ENCODE measurements around the gene GGT5.
"Not testable (repeated sequence)": the region's sequence is repeated elsewhere in the genome, so short reads cannot be mapped to it uniquely, and the experiment has no call there.

The GGT5 gene

GRCh38 chr22:24209687-24210086, 35.2 kb downstream of the GGT5 start:
- Histone ChIP-seq H3K9me3 (replicated peaks in 1 of 11) (peaks cover 0 to 6% (median 4%) of the 10 kb centered on the region in 11 experiments; a peak in 15 of 22 replicates), H3K4me1 (peaks cover 57 to 92% (median 74%) of the 10 kb centered on the region in 10 experiments), H4K20me1 (no peaks in the 10 kb centered on the region), H3K4me3 (no peak overlapping the region), H3K9ac (peak overlapping the region in 8 of 11 experiments; percentile 30 to 92 (median 82); a peak in 10 of 22 replicates), H3K4me2 (peak overlapping the region; percentile 26 to 95 (median 85); a peak in 18 of 22 replicates), H3K27ac (peak overlapping the region; percentile 88 to 100 (median 96); a peak in 20 of 22 replicates), H3K36me3 (peaks cover 0 to 4% (median 0%) of the 10 kb centered on the region in 11 experiments; a peak in 1 of 22 replicates), H3K27me3 (no peaks in the 10 kb centered on the region)
- no peak for TF ChIP-seq Cebpa-rat (IDR thresholded peaks at IDR 0.05)

GRCh38 chr22:24209016-24209415, 35.9 kb downstream of the GGT5 start:
- H3K27ac ChIP-seq, result peak overlapping the region; percentile 88 to 100 (median 96); a peak in 21 of 22 replicates
- H3K4me1 ChIP-seq, result peaks cover 59 to 92% (median 76%) of the 10 kb centered on the region in 10 experiments
- peak overlapping the region; percentile 74 to 95 (median 85) for H3K4me2 ChIP-seq

GRCh38 chr22:24208012-24208749, 36.7 kb downstream of the GGT5 start:
- H3K27ac ChIP-seq, result peak overlapping the region; percentile 88 to 100 (median 96)

More at GRCh38 chr22:24209016-24209415, 35.9 kb downstream of the GGT5 start:
- Histone ChIP-seq H4K20me1 (no peaks in the 10 kb centered on the region), H3K4me3 (0 out of 20 replicates have a peak overlapping the region, but pooled peaks of 1 of the 10 experiments have one; percentile 45), H3K27me3 (no peaks in the 10 kb centered on the region), H3K9ac (peak overlapping the region; percentile 71 to 92 (median 83); a peak in 21 of 22 replicates), H3K36me3 (peaks cover 0 to 6% (median 0%) of the 10 kb centered on the region in 11 experiments; a peak in 1 of 22 replicates), H3K9me3 (replicated peaks in 1 of 11) (peaks cover 0 to 13% (median 11%) of the 10 kb centered on the region in 11 experiments; a peak in 17 of 22 replicates)
- no peak for TF ChIP-seq Cebpa-rat (IDR thresholded peaks at IDR 0.05)

GRCh38 chr22:24207264-24208011, 37.4 kb downstream of the GGT5 start:
- H4K20me1 ChIP-seq, result no peaks in the 10 kb centered on the region
- H3K4me3 ChIP-seq, result peak overlapping the region in 9 of 10 experiments; percentile 10 to 45 (median 35); a peak in 11 of 20 replicates
- H3K4me2 ChIP-seq, result peak overlapping the region; percentile 74 to 95 (median 85)
- H3K4me1 ChIP-seq, result peaks cover 53 to 93% (median 71%) of the 10 kb centered on the region in 10 experiments
- H3K9ac ChIP-seq, result peak overlapping the region; percentile 71 to 92 (median 83); a peak in 21 of 22 replicates
- TF ChIP-seq Cebpa-rat (IDR thresholded peaks at IDR 0.05), result no peak
- H3K27me3 ChIP-seq, result no peaks in the 10 kb centered on the region
- peaks cover 0 to 20% (median 16%) of the 10 kb centered on the region in 11 experiments; a peak in 17 of 22 replicates for H3K9me3 ChIP-seq (replicated peaks in 1 of 11)
- H3K27ac ChIP-seq, result peak overlapping the region; percentile 88 to 100 (median 96)
- peaks cover 0 to 6% (median 0%) of the 10 kb centered on the region in 11 experiments; a peak in 1 of 22 replicates for H3K36me3 ChIP-seq

More at GRCh38 chr22:24208012-24208749, 36.7 kb downstream of the GGT5 start:
- Histone ChIP-seq H3K4me1 (peaks cover 57 to 92% (median 76%) of the 10 kb centered on the region in 10 experiments), H3K9me3 (replicated peaks in 1 of 11) (peaks cover 0 to 20% (median 16%) of the 10 kb centered on the region in 11 experiments; a peak in 17 of 22 replicates), H3K4me3 (peak overlapping the region in 9 of 10 experiments; percentile 10 to 56 (median 35); a peak in 12 of 20 replicates), H3K27me3 (no peaks in the 10 kb centered on the region), H4K20me1 (no peaks in the 10 kb centered on the region), H3K4me2 (peak overlapping the region; percentile 74 to 95 (median 85)), H3K36me3 (peaks cover 0 to 6% (median 0%) of the 10 kb centered on the region in 11 experiments; a peak in 1 of 22 replicates), H3K9ac (peak overlapping the region; percentile 71 to 92 (median 83); a peak in 21 of 22 replicates)
- TF ChIP-seq Cebpa-rat (IDR thresholded peaks at IDR 0.05), result peak; percentile 57 to 98 (median 92); a peak in 21 of 22 replicates

- Histone ChIP-seq H3K4me2 (peak overlapping the region; percentile 74 to 95 (median 85)), H3K9ac (peak overlapping the region; percentile 71 to 92 (median 83); a peak in 21 of 22 replicates), H3K4me3 (peak overlapping the region in 5 of 10 experiments; percentile 16 to 45 (median 25); a peak in 7 of 20 replicates), H3K4me1 (peaks cover 52 to 89% (median 67%) of the 10 kb centered on the region in 10 experiments), H3K27ac (peak overlapping the region; percentile 88 to 100 (median 96)), H3K9me3 (replicated peaks in 1 of 11) (peaks cover 0 to 20% (median 16%) of the 10 kb centered on the region in 11 experiments; a peak in 17 of 22 replicates)
- H4K20me1 ChIP-seq, H3K27me3 ChIP-seq, H3K36me3 ChIP-seq: not testable (repeated sequence)
Observed at GRCh38 chr22:24206460-24207263, 38.2 kb downstream of the GGT5 start.

- Histone ChIP-seq H3K9me3 (replicated peaks in 1 of 11) (peaks cover 0 to 20% (median 16%) of the 10 kb centered on the region in 11 experiments; a peak in 17 of 22 replicates), H3K4me1 (peaks cover 53 to 95% (median 72%) of the 10 kb centered on the region in 10 experiments), H3K9ac (peak overlapping the region in 10 of 11 experiments; percentile 23 to 92 (median 84); a peak in 20 of 22 replicates), H3K36me3 (peaks cover 0 to 6% (median 0%) of the 10 kb centered on the region in 11 experiments; a peak in 1 of 22 replicates), H3K4me3 (no peak overlapping the region; a peak in 1 of 20 replicates), H3K4me2 (peak overlapping the region; percentile 74 to 95 (median 85)), H3K27me3 (no peaks in the 10 kb centered on the region), H4K20me1 (no peaks in the 10 kb centered on the region), H3K27ac (peak overlapping the region; percentile 88 to 100 (median 96); a peak in 21 of 22 replicates)
- no peak for TF ChIP-seq Cebpa-rat (IDR thresholded peaks at IDR 0.05)
Observed at GRCh38 chr22:24205438-24206195, 39.3 kb downstream of the GGT5 start.

GRCh38 chr22:24203856-24204255, 41.0 kb downstream of the GGT5 start:
- H3K27me3 ChIP-seq, H4K20me1 ChIP-seq, H3K9ac ChIP-seq, H3K36me3 ChIP-seq, H3K4me3 ChIP-seq: not testable (repeated sequence)
- Histone ChIP-seq H3K27ac (peak overlapping the region in 9 of 11 experiments; percentile 35 to 100 (median 96); a peak in 15 of 22 replicates), H3K9me3 (replicated peaks in 1 of 11) (peaks cover 0 to 20% (median 16%) of the 10 kb centered on the region in 11 experiments; a peak in 17 of 22 replicates), H3K4me1 (peaks cover 44 to 95% (median 68%) of the 10 kb centered on the region in 10 experiments), H3K4me2 (peak overlapping the region in 1 of 11 experiments; percentile 7; a peak in 1 of 22 replicates)

Measured in BLaER1 treated with 17β-estradiol and CSF1 and Interleukin-3, amounts not matched to agents 10 nM and 100 nM (cell line).